GM21390 (cell line): ENCODE data around the gene PRDX3.

Experiments used
- ATAC-seq: cut with Tn5 transposase; IDR thresholded peaks from one replicate; pipeline ENCODE4 v1.9.1; 2021; ENCODE audit not compliant: unreplicated experiment

The PRDX3 gene

DNA sequence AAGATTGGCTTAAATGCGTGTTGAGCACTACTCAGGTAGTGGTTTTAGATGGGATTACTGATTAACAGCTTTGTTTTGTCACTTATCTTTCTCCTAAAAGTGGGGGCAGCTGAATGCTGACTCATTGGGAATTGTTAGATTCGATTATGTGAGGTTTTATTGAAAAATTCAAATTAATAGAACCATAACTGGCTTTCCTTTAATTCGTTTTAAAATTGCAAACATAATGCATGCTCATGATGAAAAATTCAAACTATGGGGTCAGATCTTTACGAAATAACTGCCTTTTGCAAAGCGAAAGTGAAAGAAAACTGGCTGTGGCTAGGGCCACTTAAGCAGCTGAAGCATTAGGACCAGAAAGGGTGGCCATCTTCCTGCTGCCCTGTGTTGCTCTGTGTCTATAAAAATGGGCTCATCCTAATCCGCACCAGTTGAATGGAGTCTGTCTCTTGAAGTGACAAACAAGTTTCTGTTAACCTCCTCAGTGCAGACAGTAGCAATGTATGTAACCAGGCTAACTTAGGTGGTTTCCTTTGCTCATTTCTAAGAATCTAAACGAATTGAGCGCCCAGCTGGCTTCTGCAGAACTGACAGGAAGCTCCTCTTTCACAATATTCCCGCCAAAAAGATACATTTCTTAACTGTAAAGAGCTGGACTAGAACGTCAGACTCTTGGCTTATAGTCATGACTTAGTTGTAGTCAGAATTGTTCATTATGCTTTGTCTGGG, 46.9 kb downstream of the PRDX3 start:
- peak; percentile 64 for ATAC-seq

DNA sequence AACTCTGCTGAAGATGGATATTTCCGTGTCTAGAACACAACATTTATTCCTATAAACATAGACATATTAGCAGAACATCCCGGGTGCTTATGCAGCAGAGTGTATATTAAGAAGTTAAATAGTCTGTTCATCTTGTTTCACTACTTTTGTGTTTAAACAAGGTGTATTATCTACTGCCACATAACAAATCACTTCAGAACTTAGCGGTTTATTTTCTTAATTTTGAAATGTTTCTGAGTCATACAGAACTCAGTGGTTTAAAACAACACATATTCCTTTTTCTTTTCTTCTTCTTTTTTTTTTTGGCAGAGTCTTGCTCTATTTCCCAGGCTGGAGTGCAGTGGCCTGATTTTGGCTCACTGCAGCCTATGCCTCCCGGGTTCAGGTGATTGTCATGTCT, 48.9 kb downstream of the PRDX3 start:
- no peak for ATAC-seq

DNA sequence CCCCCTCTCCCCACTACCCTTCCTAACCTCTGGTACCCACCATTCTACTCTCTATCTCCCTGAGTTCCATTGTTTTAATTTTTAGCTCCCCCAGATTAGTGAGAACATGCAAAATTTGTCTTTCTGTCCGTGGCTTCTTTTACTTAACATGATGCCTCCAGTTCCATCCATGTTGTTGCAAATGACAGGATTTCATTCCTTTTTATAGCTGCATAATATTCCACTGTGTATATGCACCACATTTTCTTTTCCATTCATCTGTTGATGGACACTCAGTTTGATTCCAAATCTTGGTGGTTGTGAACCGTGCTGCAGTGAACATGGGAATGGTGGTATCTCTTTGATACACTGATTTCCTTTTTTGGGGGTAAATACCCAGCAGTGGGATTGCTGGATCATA, 52.7 kb downstream of the PRDX3 start:
- no peak for ATAC-seq

DNA sequence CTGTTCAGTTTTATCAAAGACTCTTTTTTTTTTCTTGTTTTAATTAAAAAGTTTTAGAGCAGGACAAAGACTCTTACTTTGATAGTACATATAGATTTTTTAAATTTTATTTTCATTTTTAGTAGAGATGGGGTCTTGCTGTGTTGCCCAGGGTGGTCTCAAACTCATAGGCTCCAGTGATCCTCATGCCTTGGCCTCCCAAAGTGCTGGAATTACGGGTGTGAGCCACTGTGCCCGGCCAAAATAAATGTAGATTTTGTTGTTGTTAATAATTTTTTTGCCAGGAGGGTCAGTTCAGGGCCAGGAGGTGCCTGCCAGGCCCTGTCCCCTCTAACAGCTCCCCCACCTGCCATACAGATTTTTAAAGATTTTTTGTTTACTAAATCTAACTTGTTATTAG, 57.7 kb downstream of the PRDX3 start:
- ATAC-seq = no peak

DNA sequence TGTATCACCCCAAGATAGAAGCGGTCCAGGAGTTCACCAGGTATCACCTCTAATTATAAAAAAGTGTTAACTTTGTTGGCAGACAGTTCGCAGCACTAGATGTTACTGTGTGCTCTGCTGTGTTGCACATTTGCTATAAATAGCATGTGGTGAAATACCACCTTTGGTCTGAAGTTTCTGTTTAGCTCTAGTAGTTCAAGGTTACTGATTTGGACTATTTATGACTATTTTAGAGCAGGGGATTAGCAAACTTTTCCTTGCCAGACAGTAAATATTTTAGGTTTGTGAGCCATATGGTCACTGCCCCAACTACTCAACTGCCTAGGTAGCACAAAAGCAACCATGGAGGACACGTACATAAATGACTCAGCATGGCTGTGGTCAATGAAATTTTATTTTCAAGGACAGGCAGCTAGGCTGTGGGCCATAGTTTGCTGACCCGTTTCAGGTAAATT, 58.2 kb downstream of the PRDX3 start:
- ATAC-seq = peak; percentile 87

DNA sequence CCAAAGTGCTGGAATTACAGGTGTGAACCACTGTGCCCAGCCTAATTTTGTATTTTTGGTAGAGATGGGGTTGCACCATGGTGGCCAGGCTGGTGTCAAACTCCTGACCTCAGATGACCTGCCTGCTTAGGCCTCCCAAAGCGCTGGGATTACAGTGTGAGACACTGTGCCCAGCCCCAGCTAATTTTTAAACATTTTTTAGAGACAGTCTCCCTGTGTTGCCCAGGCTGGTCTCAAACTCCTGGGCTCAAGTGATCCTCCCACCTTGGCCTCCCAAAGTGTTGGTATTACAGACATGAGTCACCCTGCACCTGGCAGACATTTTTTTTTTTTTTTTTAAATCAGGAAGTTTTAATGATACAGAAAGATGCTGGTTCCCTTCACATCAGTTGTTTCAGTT, 59.2 kb downstream of the PRDX3 start:
- ATAC-seq = no peak

DNA sequence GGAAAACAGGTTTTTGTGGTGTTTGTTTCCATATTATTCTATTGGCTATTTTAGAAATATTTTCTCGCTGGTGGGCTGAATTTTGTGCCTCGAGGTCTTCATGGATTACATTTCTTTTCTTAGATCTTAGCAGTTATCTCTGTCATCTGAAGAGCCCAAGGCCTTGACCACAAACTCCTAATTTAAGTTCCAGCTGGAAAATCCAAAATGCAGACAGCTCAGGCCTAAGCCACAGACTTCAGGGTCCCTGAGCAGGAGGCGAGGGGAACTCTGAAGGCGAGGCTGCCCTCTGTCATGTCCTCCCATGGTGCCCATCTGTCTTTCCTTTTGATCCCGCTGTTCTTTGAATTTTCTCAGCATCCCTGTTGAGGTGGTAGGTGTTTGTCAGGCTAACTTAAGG, 60.4 kb downstream of the PRDX3 start:
- ATAC-seq = no peak
